Activated CD8-positive, alpha-beta T cell treated with anti-CD3 and anti-CD28 coated beads for 36 hours (primary cell): Measurements from ENCODE around the gene UNC80. TPM values are rescaled to one million over a fixed set of nuclear protein-coding genes. Genes with fewer than 3 reads are reported as not detected.
A peak's percentile ranks its signal among the peaks of the same experiment; 100 is the strongest.

Source experiments
- ATAC-seq: fragments of 200-7000 bp; cut with Tn5 transposase; one replicate; pipeline ENCODE4 v1.10.0; 2021; ENCODE audit warnings: mild to moderate bottlenecking, moderate library complexity
- CTCF ChIA-PET: fragments of 350-600 bp; sonication (Branson Sonifier 250); formaldehyde crosslinking; loops from one replicate; lab custom pipeline; 2021; ENCODE audit warnings: antibody characterized with exemption; lab: Charles Lee
- POLR2A ChIA-PET: fragments of 350-600 bp; sonication (Branson Sonifier 250); formaldehyde crosslinking; loops from one replicate; lab custom pipeline; 2021; ENCODE audit warnings: antibody characterized with exemption; lab: Charles Lee
- DNase-seq: peaks from one replicate; pipeline ENCODE4 v3.0.0-alpha.2; 2020
- H3K27ac Mint-ChIP-seq: one replicate; pipeline ENCODE4 v1.8.0; 2021; ENCODE audit warnings: mild to moderate bottlenecking, mixed read lengths
- H3K27me3 Mint-ChIP-seq: one replicate; pipeline ENCODE4 v1.8.0; 2021; ENCODE audit warnings: mixed read lengths
- H3K36me3 Mint-ChIP-seq: one replicate; pipeline ENCODE4 v1.8.0; 2021; ENCODE audit warnings: low read depth, mixed read lengths
- H3K4me1 Mint-ChIP-seq: one replicate; pipeline ENCODE4 v1.8.0; 2021; ENCODE audit warnings: low read depth, mixed read lengths
- H3K4me3 Mint-ChIP-seq: one replicate; pipeline ENCODE4 v1.8.0; 2021; ENCODE audit warnings: mild to moderate bottlenecking, moderate library complexity, mixed read lengths
- H3K9me3 Mint-ChIP-seq: one replicate; pipeline ENCODE4 v1.8.0; 2021; ENCODE audit warnings: mixed read lengths
- intact Hi-C: fragments of 100-400 bp; cut with micrococcal nuclease; formaldehyde crosslinking; loops from one replicate; pipeline ENCODE4 v1.10.0; 2022
- total RNA-seq, 2 experiments: library from RNA; stranded (reverse); gene quantifications; one replicate each; pipeline ENCODE4 v1.2.3, GENCODE V29; 2021
- TF ChIP-seq, protein P1 (sequence below): fragments of 200-600 bp; IDR thresholded peaks from one replicate; pipeline ENCODE4 v1.8.0; 2022; ENCODE audit warnings: antibody characterized with exemption, mild to moderate bottlenecking

Gene UNC80
- total RNA-seq, 2 experiments from 2014 or later, result not detected

- ChIA-PET POLR2A (no interaction called here), CTCF (no interaction called here)
- DNase-seq (no peak), ATAC-seq (no peak)
- Mint-ChIP-seq H3K4me3 (peak overlapping the region; percentile 98), H3K9me3 (peaks cover 3% of the 10 kb centered on the region), H3K27me3 (no peaks in the 10 kb centered on the region), H3K36me3 (peaks cover 31% of the 10 kb centered on the region), H3K27ac (peak overlapping the region; percentile 30), H3K4me1 (peaks cover 55% of the 10 kb centered on the region)
- intact Hi-C loops, result loop anchor here (5.0 kb wide), 1 partner anchor 167 kb away; the partner anchor contains the start of gene KANSL1L
- TF ChIP-seq, protein P1, sequence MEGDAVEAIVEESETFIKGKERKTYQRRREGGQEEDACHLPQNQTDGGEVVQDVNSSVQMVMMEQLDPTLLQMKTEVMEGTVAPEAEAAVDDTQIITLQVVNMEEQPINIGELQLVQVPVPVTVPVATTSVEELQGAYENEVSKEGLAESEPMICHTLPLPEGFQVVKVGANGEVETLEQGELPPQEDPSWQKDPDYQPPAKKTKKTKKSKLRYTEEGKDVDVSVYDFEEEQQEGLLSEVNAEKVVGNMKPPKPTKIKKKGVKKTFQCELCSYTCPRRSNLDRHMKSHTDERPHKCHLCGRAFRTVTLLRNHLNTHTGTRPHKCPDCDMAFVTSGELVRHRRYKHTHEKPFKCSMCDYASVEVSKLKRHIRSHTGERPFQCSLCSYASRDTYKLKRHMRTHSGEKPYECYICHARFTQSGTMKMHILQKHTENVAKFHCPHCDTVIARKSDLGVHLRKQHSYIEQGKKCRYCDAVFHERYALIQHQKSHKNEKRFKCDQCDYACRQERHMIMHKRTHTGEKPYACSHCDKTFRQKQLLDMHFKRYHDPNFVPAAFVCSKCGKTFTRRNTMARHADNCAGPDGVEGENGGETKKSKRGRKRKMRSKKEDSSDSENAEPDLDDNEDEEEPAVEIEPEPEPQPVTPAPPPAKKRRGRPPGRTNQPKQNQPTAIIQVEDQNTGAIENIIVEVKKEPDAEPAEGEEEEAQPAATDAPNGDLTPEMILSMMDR, result no peak
These were observed 233.2 kb downstream of the UNC80 start for GRCh38 chr2:210004881-210005280.

- H3K36me3 Mint-ChIP-seq, result peaks cover 46% of the 10 kb centered on the region
- H3K27me3 Mint-ChIP-seq, result no peaks in the 10 kb centered on the region
- no peak for ATAC-seq
- no peak overlapping the region for H3K4me3 Mint-ChIP-seq
- CTCF ChIA-PET, result interaction anchor here (1.5 kb wide), 1 partner anchor 188 kb away, joined by 8 read pairs; no protein-coding TSS in a partner anchor
- H3K9me3 Mint-ChIP-seq, result no peaks in the 10 kb centered on the region
- no peak overlapping the region for H3K27ac Mint-ChIP-seq
- no peak for DNase-seq
- intact Hi-C loops, result no loop called here
- POLR2A ChIA-PET, result interaction anchor here (0.7 kb wide), 1 partner anchor 1172 kb away, joined by 3 read pairs; no protein-coding TSS in a partner anchor
- peaks cover 64% of the 10 kb centered on the region for H3K4me1 Mint-ChIP-seq
- TF ChIP-seq, protein P1, result no peak
These were observed 236.3 kb downstream of the UNC80 start for GRCh38 chr2:210007895-210008294.

DNA sequence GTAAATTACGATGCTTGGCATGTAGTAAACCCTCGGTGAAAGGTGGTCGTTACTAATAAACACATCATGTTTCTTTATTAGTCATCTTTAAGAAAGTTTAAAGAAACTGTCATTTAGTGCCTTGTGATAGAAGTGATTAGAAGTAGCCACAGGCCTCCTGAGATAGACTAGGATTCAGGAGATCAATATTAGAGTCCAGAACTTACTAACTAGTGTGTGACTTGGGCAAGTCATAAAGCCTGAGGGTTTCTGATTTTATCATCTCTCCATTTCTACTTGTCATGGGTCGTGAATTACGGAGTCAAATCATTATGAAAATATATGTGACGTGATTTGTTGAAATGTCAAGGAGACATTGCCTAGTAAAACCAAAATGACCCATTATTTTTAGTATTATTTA lies 237.5 kb downstream of the UNC80 start:
- Mint-ChIP-seq H3K4me1 (peaks cover 56% of the 10 kb centered on the region), H3K27ac (no peak overlapping the region), H3K36me3 (peaks cover 42% of the 10 kb centered on the region), H3K27me3 (no peaks in the 10 kb centered on the region), H3K9me3 (no peaks in the 10 kb centered on the region), H3K4me3 (no peak overlapping the region)
- ATAC-seq (no peak), DNase-seq (no peak)
- intact Hi-C loops, result no loop called here
- POLR2A ChIA-PET, result no interaction called here
- CTCF ChIA-PET, result no interaction called here
- TF ChIP-seq, protein P1, result no peak

GRCh38 chr2:210009896-210010295 lies 238.3 kb downstream of the UNC80 start:
- no peak for ATAC-seq
- ChIA-PET POLR2A (no interaction called here), CTCF (no interaction called here)
- H3K9me3 Mint-ChIP-seq, result no peaks in the 10 kb centered on the region
- H3K4me1 Mint-ChIP-seq, result peaks cover 49% of the 10 kb centered on the region
- H3K27ac Mint-ChIP-seq, result no peak overlapping the region
- intact Hi-C loops, result no loop called here
- TF ChIP-seq, protein P1, result no peak
- no peaks in the 10 kb centered on the region for H3K27me3 Mint-ChIP-seq
- DNase-seq, result no peak
- H3K36me3 Mint-ChIP-seq, result peaks cover 38% of the 10 kb centered on the region
- H3K4me3 Mint-ChIP-seq, result no peak overlapping the region

GRCh38 chr2:210020138-210020537 lies 248.5 kb downstream of the UNC80 start:
- Mint-ChIP-seq H3K4me1 (no peaks in the 10 kb centered on the region), H3K27ac (no peak overlapping the region), H3K36me3 (peaks cover 41% of the 10 kb centered on the region), H3K4me3 (no peak overlapping the region), H3K27me3 (no peaks in the 10 kb centered on the region), H3K9me3 (no peaks in the 10 kb centered on the region)
- no peak for DNase-seq
- TF ChIP-seq, protein P1, result no peak
- POLR2A ChIA-PET, result no interaction called here
- CTCF ChIA-PET, result no interaction called here
- intact Hi-C loops, result no loop called here
- ATAC-seq, result no peak
